SH-SY5Y (cell line): ENCODE results near the gene ST3GAL4.

Experiments used
- GATA2 ChIP-seq: IDR thresholded peaks from 2 replicates; pipeline ENCODE4 v1.6.1; 2011; ENCODE audit warnings: mild to moderate bottlenecking, low read depth, low read length
- GATA3 ChIP-seq: IDR thresholded peaks from 2 replicates; pipeline ENCODE4 v1.6.1; 2011; ENCODE audit warnings: low read depth, mild to moderate bottlenecking, low read length, moderate library complexity

- TF ChIP-seq GATA2: no peak
- no peak for TF ChIP-seq GATA3
Measured at GRCh38 chr11:126358763-126359160, 3.3 kb downstream of the ST3GAL4 start.
